Neural cell (in vitro differentiated cells): ENCODE results near the gene OR52W1.

Experiments used
- CTCF ChIP-seq: fragments of 450-650 bp; IDR thresholded peaks from 2 replicates; pipeline ENCODE4 v1.5.1; 2014; ENCODE audit warnings: antibody characterized with exemption, mild to moderate bottlenecking, moderate library complexity; ENCODE audit not compliant: poor library complexity, severe bottlenecking
- EP300 ChIP-seq: fragments of 450-650 bp; conservative IDR thresholded peaks from 2 replicates; pipeline ENCODE4 v1.6.1; 2014; ENCODE audit warnings: antibody characterized with exemption, mild to moderate bottlenecking, moderate library complexity; ENCODE audit not compliant: poor library complexity, severe bottlenecking
- MXI1 ChIP-seq: fragments of 450-650 bp; conservative IDR thresholded peaks from 2 replicates; pipeline ENCODE4 v1.6.1; 2014; ENCODE audit warnings: antibody characterized with exemption, mild to moderate bottlenecking; ENCODE audit not compliant: poor library complexity, severe bottlenecking
- POLR2AphosphoS5 ChIP-seq: IDR thresholded peaks from 2 replicates; pipeline ENCODE4 v1.6.1; 2012
- REST ChIP-seq: IDR thresholded peaks from 2 replicates; pipeline ENCODE4 v1.6.1; 2012; ENCODE audit warnings: borderline replicate concordance
- TAF1 ChIP-seq: IDR thresholded peaks from 2 replicates; pipeline ENCODE4 v1.6.1; 2012; ENCODE audit warnings: low read depth

- TF ChIP-seq CTCF (no peak), TAF1 (no peak), EP300 (no peak), POLR2AphosphoS5 (no peak), MXI1 (no peak), REST (no peak)
Measured at GRCh38 chr11:6203327-6203726, 4.3 kb downstream of the OR52W1 start.
